IMR-90 (cell line): ENCODE data around the gene SPARCL1. TPM values are rescaled to one million over a fixed set of nuclear protein-coding genes. Genes with fewer than 3 reads are reported as not detected.

Experiments
- ATAC-seq: fragments of 200-7000 bp; cut with Tn5 transposase; 2 replicates; pipeline ENCODE4 v1.9.1; 2020; ENCODE audit warnings: low read depth, mild to moderate bottlenecking, moderate library complexity
- BruUV-seq: library from RNA; stranded (reverse); fragments of 400-500 nt; replicated peaks from 2 replicates; lab custom pipeline; 2021; lab: Mats Ljungman, UMichigan
- CTCF ChIA-PET: fragments of 300-600 bp; formaldehyde crosslinking; extraction: SDS; loops from one replicate; lab custom pipeline; 2021; ENCODE audit warnings: antibody characterized with exemption; lab: Yijun Ruan, JAX
- POLR2A ChIA-PET: fragments of 300-600 bp; sonication (Branson Sonifier 250); formaldehyde crosslinking; loops from one replicate; lab custom pipeline; 2022; ENCODE audit warnings: antibody characterized with exemption; ENCODE audit not compliant: unreplicated experiment; lab: Charles Lee
- DNase-seq: peaks from one replicate; pipeline ENCODE4 v3.0.0; 2013
- H2AFZ ChIP-seq: replicated peaks from 2 replicates; pipeline ENCODE3; 2013; ENCODE audit warnings: low read length, mild to moderate bottlenecking; ENCODE audit not compliant: poor library complexity
- H2AK5ac ChIP-seq: 2 replicates; pipeline ENCODE4 v1.6.1; 2013; ENCODE audit warnings: low read depth, low read length, inconsistent platforms
- H2AK9ac ChIP-seq: replicated peaks from 2 replicates; pipeline ENCODE3; 2013; ENCODE audit warnings: mild to moderate bottlenecking, low read depth, low read length, moderate library complexity; ENCODE audit not compliant: poor library complexity
- H2BK120ac ChIP-seq: 2 replicates; pipeline ENCODE4 v1.6.1; 2013; ENCODE audit warnings: low read depth, low read length, inconsistent platforms
- H2BK15ac ChIP-seq: 3 replicates; pipeline ENCODE4 v1.6.1; 2013; ENCODE audit warnings: low read depth, low read length, inconsistent platforms
- H2BK20ac ChIP-seq: 2 replicates; pipeline ENCODE4 v1.6.1; 2013; ENCODE audit warnings: low read depth, mild to moderate bottlenecking, inconsistent platforms, low read length, moderate library complexity
- H2BK5ac ChIP-seq: 2 replicates; pipeline ENCODE4 v1.6.1; 2013; ENCODE audit warnings: mild to moderate bottlenecking, low read depth, low read length, inconsistent platforms; ENCODE audit not compliant: poor library complexity, severe bottlenecking
- H3K14ac ChIP-seq: replicated peaks from 2 replicates; pipeline ENCODE4 v1.6.1; 2013; ENCODE audit warnings: low read depth, low read length, inconsistent platforms
- H3K18ac ChIP-seq: 2 replicates; pipeline ENCODE4 v1.6.1; 2013; ENCODE audit warnings: low read depth, low read length, control low read depth
- H3K23ac ChIP-seq: 2 replicates; pipeline ENCODE4 v1.6.1; 2013; ENCODE audit warnings: low read depth, low read length, inconsistent platforms
- H3K27ac ChIP-seq: 2 replicates; pipeline ENCODE4 v1.5.1; 2013; ENCODE audit warnings: mild to moderate bottlenecking, control low read depth, low read length; ENCODE audit not compliant: insufficient read depth
- H3K27me3 ChIP-seq: 2 replicates; pipeline ENCODE4 v1.6.1; 2013; ENCODE audit warnings: low read length; ENCODE audit not compliant: control insufficient read depth, insufficient read depth
- H3K36me3 ChIP-seq: 2 replicates; pipeline ENCODE4 v1.6.1; 2013; ENCODE audit warnings: low read length, mixed read lengths; ENCODE audit not compliant: control insufficient read depth, insufficient read depth
- H3K4ac ChIP-seq: 2 replicates; pipeline ENCODE4 v1.6.1; 2013; ENCODE audit warnings: low read depth, low read length, inconsistent platforms
- H3K4me1 ChIP-seq: 2 replicates; pipeline ENCODE4 v1.6.1; 2013; ENCODE audit warnings: low read length, mixed read lengths; ENCODE audit not compliant: control insufficient read depth, insufficient read depth
- H3K4me2 ChIP-seq: 2 replicates; pipeline ENCODE4 v1.6.1; 2013; ENCODE audit warnings: low read depth, mild to moderate bottlenecking, control low read depth, low read length, moderate library complexity
- H3K4me3 ChIP-seq: 2 replicates; pipeline ENCODE4 v1.5.1; 2013; ENCODE audit warnings: low read depth, mild to moderate bottlenecking, control low read depth, low read length, moderate library complexity; ENCODE audit not compliant: insufficient read depth
- H3K56ac ChIP-seq: 2 replicates; pipeline ENCODE4 v1.6.1; 2013; ENCODE audit warnings: low read length, inconsistent platforms; ENCODE audit not compliant: insufficient read depth; ENCODE audit errors: extremely low read depth
- H3K79me1 ChIP-seq, 2 experiments: 2 replicates each; pipeline ENCODE4 v1.6.1; 2013; ENCODE audit warnings: low read length in 2 of 2, inconsistent platforms in 1 of 2, low read depth in 1 of 2
- H3K9ac ChIP-seq: 2 replicates; pipeline ENCODE4 v1.6.1; 2013; ENCODE audit warnings: low read depth, low read length, control low read depth
- H3K9me1 ChIP-seq: 2 replicates; pipeline ENCODE4 v1.6.1; 2013; ENCODE audit warnings: low read length, inconsistent platforms; ENCODE audit not compliant: insufficient read depth
- H3K9me3 ChIP-seq: 2 replicates; pipeline ENCODE4 v1.6.1; 2013; ENCODE audit warnings: low read length; ENCODE audit not compliant: control insufficient read depth, insufficient read depth
- H4K20me1 ChIP-seq: 2 replicates; pipeline ENCODE4 v1.6.1; 2013; ENCODE audit warnings: low read length, inconsistent platforms; ENCODE audit not compliant: insufficient read depth
- H4K5ac ChIP-seq: 2 replicates; pipeline ENCODE4 v1.6.1; 2013; ENCODE audit warnings: mild to moderate bottlenecking, low read depth, low read length, control low read depth
- H4K8ac ChIP-seq, 2 experiments: 2 replicates each; pipeline ENCODE4 v1.6.1; 2013; ENCODE audit warnings: low read depth in 2 of 2, low read length in 2 of 2, control low read depth in 1 of 2, inconsistent platforms in 1 of 2
- H4K91ac ChIP-seq: 2 replicates; pipeline ENCODE4 v1.6.1; 2013; ENCODE audit warnings: low read depth, low read length, inconsistent platforms; ENCODE audit not compliant: insufficient read depth
- CHD1 ChIP-seq: IDR thresholded peaks from 2 replicates; pipeline ENCODE4 v1.6.1; 2012; ENCODE audit warnings: low read depth, low read length, improper control_type of control experiment
- CTCF ChIP-seq: conservative IDR thresholded peaks from 2 replicates; pipeline ENCODE4 v1.5.1; 2012; ENCODE audit warnings: mild to moderate bottlenecking, low read depth, low read length, improper control_type of control experiment
- FOS ChIP-seq: fragments of 150-350 bp; IDR thresholded peaks from 2 replicates; pipeline ENCODE4 v1.6.1; 2016; ENCODE audit warnings: low read depth, low read length
- RAD21 ChIP-seq: IDR thresholded peaks from 2 replicates; pipeline ENCODE4 v1.6.1; 2012; ENCODE audit warnings: low read length, improper control_type of control experiment
- SMC3 ChIP-seq: fragments of 150-350 bp; IDR thresholded peaks from 2 replicates; pipeline ENCODE4 v1.6.1; 2016; ENCODE audit warnings: low read depth, mild to moderate bottlenecking, antibody characterized with exemption, low read length, moderate library complexity
- WGBS, 2 experiments: methylation state at CpG; one replicate each; pipeline versions ENCODE4 v1.1.5 to v1.1.7; 2013; ENCODE audit warnings: missing lambda C conversion rate in 2 of 2; ENCODE audit not compliant: insufficient read length in 1 of 2; ENCODE audit errors: extremely low coverage in 2 of 2; 5-methylcytosine and 5-hydroxymethylcytosine counted together
- dilution Hi-C: fragments of 300-500 bp; cut with HindIII; formaldehyde crosslinking; loops from one replicate; pipeline ENCODE4 v1.14.3; 2018; ENCODE audit warnings: low sequenced_read_pairs; ENCODE audit not compliant: unreplicated experiment
- in situ Hi-C: fragments of 300-500 bp; cut with MboI; formaldehyde crosslinking; loops from 3 replicates; pipeline ENCODE4 v1.14.3; 2019; ENCODE audit warnings: low sequenced_read_pairs, inconsistent platforms, mixed read lengths
- intact Hi-C: fragments of 100-400 bp; cut with micrococcal nuclease; formaldehyde crosslinking; loops from 2 replicates; pipeline ENCODE4 v1.10.0; 2022
- polyA plus RNA-seq, 3 experiments: library from polyadenylated mRNA; depleted of rRNA; stranded (reverse); fragments of >200 nt; gene quantifications; 2 replicates each; pipeline ENCODE4 v1.2.3, GENCODE V29; 2012; ENCODE audit warnings: low replicate concordance in 1 of 3
- total RNA-seq: library from RNA; depleted of rRNA; stranded (reverse); fragments of >200 nt; gene quantifications from 2 replicates; pipeline ENCODE4 v1.2.3, GENCODE V29; 2012

SPARCL1 gene
- total and polyA plus RNA-seq, 2 of the 4 experiments (the other 2 are of a cell fraction), result not detected

- Histone ChIP-seq H3K4me3 (no peak overlapping the region), H3K27me3 (peaks cover 7% of the 10 kb centered on the region), H3K9ac (no peak overlapping the region), H2AK9ac (no peak overlapping the region), H3K27ac (no peak overlapping the region), H2BK5ac (no peak overlapping the region), H2AK5ac (no peak overlapping the region), H2AFZ (no peak overlapping the region), H3K23ac (no peak overlapping the region), H3K36me3 (no peaks in the 10 kb centered on the region), H2BK20ac (no peak overlapping the region), H4K91ac (no peak overlapping the region), H3K14ac (no peak overlapping the region), H2BK120ac (no peak overlapping the region), H3K4me1 (no peaks in the 10 kb centered on the region), H3K56ac (no peak overlapping the region), H4K5ac (no peak overlapping the region), H3K4ac (no peak overlapping the region), H2BK15ac (no peak overlapping the region), H4K8ac (no peak overlapping the region), H3K18ac (no peak overlapping the region), H3K79me1 (no peaks in the 10 kb centered on the region), H3K9me3 (no peaks in the 10 kb centered on the region), H4K20me1 (no peaks in the 10 kb centered on the region), H3K9me1 (no peaks in the 10 kb centered on the region), H3K4me2 (no peak overlapping the region)
- intact Hi-C loops, result loop anchor here (5.0 kb wide), 2 partner anchors 293 to 668 kb away; no protein-coding TSS in a partner anchor
- no peak for TF ChIP-seq FOS
- TF ChIP-seq RAD21, result peak; percentile 46
- TF ChIP-seq CHD1, result no peak
- peak; percentile 50 for TF ChIP-seq CTCF
- TF ChIP-seq SMC3, result peak; percentile 45; the same call in 1 of the 2 replicates
- 44% methylated on average over 1 of the region's 3 CpGs; no CpG with 5 or more reads in 1 of the 2 experiments for WGBS, 2 experiments
- ATAC-seq (peak; percentile 90), DNase-seq (peak; percentile 52)
- BruUV-seq, result no TSS peak
- dilution Hi-C loops, result no loop called here
- CTCF ChIA-PET, result interaction anchor here (0.9 kb wide), 1 partner anchor 304 kb away, joined by 3 read pairs; no protein-coding TSS in a partner anchor
- POLR2A ChIA-PET, result no interaction called here
- in situ Hi-C loops, result loop anchor here (10.0 kb wide), 1 partner anchor 301 kb away; no protein-coding TSS in a partner anchor
Measured at GRCh38 chr4:87543835-87544461, 14.8 kb upstream of the SPARCL1 start.
